GM21360 (cell line): ENCODE measurements around the gene ZNF548.
"Not testable (repeated sequence)": the region's sequence is repeated elsewhere in the genome, so short reads cannot be mapped to it uniquely, and the experiment has no call there.

Source experiments
- ATAC-seq: cut with Tn5 transposase; IDR thresholded peaks from one replicate; pipeline ENCODE4 v1.9.1; 2021; ENCODE audit warnings: mild to moderate bottlenecking, moderate library complexity; ENCODE audit not compliant: unreplicated experiment

Gene ZNF548

DNA sequence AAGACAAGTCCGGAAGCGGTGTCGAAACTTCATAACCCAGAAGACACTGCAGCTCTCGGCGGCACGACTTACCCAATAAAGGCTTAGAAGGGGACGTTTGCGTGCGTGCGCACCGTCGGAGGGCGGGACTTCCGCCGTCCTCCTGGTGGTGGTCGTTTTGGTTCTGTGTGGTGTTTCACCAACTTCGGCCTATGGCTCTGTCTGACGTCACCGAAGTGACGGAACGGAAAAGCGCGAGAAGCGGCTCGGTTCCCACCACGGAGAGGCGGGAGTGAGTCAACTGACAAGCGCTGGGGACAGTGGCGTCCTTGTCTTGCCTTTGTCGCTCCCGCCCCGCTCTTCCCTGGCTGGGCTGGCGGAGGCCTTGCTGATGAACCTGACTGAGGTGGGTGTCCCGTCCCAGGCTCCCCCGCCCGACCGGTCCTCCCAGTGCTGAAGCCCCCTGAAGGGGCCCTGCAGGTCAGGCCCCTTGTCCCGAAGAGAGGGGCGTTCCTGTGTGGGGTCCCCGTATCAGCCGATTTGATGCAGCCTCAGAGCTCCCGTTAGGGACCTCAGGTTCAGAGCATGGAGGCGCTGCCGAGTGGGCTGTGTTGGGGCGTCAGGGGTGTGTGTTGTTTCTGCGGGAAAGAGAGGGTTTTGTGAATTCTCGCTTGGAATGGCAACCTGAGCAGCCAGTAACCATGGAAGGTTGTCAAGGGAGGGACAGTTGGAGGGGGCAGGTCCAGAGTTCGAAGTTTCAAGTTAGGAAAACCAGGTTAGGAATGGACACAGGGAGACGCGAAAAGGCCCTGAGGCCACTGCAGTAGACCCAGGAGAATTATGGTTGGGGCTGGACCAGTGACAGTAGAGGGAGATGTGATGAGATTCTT, at the start of gene ZNF548:
Gene ZNF548, plus strand, starts transcription at position 125 of the 869 bp plus-strand sequence. Its CDS starts 246 bp downstream, at position 371.
- peak; percentile 96 for ATAC-seq

DNA sequence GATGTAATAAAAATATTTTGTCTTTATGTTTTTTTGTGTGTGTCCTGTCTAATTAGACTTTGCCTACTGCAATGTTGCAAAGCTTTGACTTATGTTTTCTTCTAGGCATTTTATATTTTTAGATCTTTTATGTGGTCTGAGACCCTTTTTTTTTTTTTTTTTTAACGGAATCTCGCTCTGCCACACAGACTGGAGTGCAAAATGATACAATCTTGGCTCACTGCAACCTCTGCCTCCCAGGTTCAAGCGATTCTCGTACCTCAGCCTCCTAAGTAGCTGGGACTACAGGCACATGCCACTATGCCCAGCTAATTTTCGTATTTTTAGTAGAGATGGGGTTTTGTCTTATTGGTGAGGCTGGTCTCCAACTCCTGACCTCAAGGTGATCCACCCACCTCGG, 47.1 kb upstream of the ZNF548 start:
- no peak for ATAC-seq

DNA sequence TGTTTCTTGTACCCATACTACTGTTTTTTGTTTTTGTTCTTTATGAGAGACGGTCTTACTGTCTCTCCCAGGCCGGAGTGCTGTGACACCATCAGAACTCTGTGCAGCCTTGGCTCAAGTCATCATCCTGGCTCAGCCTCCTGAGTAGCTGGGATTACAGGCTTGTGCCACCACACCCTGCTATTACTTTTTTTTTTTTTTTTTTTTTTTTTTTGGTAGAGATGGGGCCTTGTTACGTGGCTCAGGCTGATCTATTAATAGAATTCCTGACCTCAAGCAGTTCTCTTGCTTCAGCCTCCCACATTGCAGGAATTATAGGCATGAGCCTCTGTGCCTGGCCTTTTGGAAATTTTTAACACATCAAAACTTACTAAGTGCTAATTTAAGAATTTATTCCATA, 41.5 kb upstream of the ZNF548 start:
- no peak for ATAC-seq

DNA sequence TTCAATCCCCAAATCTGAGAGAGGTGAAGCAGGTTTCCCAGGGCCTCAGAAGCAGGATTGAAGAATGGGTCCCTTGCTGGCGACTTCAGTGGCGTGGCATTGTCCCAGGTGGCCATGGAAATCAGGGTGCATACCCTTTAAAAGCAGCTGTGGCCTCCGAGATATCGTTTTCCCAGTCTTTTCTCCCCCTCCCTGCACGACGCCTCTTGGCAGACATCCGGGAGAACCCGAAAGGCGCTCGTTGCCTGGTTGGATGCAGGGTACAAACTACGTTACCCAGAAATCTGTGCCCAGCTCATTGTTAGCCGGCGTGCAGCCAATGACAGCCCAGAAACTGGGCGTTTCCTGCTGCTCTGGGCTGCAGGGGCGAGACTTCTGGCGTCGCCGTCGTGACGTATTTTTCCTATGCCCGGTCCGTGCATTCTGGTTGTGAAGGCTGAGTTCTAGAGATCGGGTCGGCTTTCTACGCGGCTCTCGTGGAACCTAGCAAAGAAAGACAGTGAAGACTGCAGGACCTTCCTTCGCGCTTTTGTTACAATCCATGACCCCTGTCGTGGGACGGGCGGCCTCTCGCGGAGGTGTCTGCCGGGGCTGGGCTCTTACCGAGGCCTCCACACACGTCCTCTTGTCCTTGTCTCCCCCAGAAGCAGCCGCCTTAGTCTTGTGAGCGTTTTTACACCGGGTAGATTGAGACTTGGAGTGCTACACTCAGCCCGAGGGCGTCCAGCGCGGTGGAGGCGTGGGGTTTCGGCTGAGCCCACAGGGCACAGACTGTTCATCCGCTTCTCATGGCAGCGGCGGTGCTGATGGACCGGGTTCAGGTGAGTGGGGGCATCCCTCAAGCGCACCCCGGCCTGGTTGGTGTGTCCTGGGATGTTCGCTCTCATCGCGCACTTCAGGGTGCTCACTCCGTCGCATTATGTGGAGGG, 38.5 kb upstream of the ZNF548 start, which contains the start of gene ZNF304:
Gene ZNF304, plus strand, starts transcription at position 395 of the 929 bp plus-strand sequence. Its CDS starts 394 bp downstream, at position 789.
- ATAC-seq: peak; percentile 93

DNA sequence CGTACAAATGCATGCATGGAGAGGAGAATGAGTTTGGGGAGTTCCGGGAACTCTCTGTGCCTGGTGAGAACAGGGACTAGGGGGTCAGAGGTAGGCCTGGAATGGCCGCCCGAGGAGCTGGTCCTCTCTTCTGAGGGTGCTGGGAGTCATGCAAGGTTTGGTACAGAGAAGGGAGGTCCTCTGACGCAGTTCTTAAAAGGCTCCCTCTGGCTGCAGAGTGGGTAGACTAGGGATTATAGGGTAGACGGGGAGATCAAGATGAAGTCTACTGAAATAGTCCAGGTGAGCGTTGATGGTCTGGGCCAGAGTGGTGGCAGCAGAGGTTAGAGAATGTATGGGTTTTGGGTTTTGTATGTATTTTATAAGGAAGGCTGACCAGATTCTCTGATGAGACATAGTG, 37.8 kb upstream of the ZNF548 start:
- ATAC-seq: no peak

DNA sequence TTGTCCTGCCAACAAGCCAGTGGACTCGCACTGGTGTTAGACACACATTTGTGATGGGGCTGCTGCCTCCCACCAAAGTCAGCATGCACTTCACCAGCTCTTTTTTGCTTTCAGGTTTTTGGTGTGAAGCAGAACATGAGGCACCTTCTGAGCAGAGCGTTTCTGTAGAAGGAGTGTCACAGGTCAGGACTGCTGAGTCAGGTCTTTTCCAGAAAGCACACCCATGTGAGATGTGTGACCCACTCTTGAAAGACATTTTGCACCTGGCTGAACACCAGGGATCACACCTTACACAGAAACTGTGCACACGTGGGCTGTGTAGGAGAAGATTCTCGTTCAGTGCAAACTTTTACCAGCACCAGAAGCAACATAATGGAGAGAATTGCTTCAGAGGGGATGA, 33.7 kb upstream of the ZNF548 start:
- no peak for ATAC-seq

DNA sequence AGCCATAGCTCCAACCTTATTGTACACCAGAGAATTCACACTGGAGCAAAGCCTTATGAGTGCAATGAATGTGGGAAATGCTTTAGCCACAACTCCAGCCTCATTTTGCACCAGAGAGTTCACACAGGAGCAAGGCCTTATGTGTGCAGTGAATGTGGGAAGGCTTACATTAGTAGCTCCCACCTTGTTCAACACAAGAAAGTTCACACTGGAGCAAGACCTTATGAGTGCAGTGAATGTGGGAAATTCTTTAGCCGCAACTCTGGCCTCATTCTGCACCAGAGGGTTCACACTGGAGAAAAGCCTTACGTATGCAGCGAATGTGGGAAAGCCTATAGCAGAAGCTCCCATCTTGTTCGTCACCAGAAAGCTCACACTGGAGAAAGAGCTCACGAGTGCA, 32.2 kb upstream of the ZNF548 start:
- ATAC-seq: no peak

DNA sequence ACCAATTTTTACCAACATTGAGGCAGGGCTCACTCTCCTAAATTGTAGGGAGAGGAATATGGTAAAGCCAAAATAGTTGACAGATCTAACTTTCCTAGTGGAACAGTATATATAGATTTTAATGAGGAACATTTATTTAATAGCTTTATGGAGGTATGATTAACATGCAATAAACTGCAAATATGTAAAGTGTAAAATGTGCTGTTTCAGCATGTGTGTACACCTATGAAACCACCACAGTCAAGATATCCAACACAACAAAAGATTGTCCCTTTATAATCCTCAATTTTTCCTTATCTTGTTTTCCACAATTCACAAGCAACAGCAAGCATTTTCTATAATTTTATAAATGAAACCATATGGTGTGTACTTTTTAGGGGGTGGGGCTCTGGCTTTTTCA, 30.4 kb upstream of the ZNF548 start:
- no peak for ATAC-seq

DNA sequence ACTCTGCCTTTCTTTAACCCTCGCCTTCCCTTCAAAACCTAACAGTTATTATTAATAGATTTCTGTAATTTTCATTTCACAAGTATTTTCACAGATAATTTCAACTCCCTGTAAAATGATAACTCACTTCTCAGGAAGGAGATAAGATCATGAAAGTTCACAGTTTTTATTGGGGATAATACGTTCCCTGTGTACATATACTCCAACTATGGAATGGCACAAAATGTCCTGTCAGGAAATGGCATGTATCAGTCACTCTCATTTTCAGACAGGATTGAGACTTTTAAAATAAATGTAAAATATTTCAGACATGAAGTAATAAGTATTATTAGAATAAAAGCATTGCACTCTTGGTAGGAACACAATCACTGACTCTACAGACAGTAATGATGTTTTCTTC, 27.2 kb upstream of the ZNF548 start:
- ATAC-seq: no peak

DNA sequence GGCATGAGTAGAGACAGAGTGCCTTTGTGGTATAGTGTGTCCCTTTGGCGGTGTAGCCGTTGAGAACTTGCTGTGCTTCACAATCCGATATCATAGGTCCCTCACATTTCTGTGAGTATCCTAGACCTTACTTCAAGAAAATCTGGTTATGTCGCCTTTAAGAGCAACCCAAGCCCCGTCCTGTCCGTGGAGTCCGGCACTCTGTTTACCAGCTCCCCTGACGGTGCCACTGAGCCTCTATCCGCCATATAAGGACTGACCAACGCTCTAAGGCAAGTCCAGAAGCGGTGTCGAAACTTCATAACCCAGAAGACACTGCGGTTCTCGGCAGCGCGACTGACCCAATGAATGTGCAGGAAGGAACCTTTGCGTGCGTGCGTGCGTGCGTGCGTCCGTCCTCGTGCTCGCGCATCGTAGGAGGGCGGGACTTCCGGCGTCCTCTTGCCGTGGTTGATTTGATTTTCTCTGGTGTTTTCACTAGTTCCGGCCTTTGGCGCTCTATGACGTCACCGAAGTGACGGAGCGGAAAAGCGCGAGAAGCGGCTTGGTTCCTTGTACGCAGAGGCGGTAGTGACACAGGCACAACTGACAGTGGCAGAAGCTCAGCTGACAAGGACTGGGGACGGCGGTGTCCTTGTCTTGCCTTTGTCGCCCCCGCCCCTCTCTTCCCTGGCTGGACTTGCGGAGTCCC, 26.5 kb upstream of the ZNF548 start, which contains the start of the genes TRAPPC2B and ZNF547:
Gene TRAPPC2B, plus strand, starts transcription at position 555 of the 691 bp plus-strand sequence. CDS start 1,283 bp downstream, outside the sequence.
Gene ZNF547, plus strand, starts transcription at position 555 of the 691 bp plus-strand sequence. CDS start 5,005 bp downstream, outside the sequence.
- ATAC-seq: peak; percentile 93

DNA sequence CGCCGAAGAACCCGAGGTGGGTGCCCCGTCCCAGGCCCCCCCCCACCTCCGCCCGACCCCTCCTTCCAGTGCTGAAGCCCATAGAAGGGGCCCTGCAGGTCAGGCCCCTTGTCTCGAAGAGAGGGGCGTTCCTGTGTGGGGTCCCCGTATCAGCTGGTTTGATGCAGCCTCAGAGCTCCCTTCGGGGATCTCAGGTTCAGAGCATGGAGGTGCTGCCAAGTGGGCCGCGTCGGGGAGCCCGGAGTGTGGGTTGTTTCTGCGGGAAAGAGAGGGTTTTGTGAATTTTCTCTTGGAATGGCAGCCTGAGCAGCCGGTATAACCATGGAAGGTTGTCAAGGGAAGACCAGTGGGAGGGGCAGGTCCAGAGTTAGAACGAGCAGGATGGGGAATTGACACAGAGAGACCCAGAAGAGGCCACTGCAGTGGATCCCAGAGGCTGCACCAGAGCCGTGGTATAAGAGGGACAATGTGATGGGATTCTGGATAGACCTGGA, 25.9 kb upstream of the ZNF548 start:
- no peak for ATAC-seq

DNA sequence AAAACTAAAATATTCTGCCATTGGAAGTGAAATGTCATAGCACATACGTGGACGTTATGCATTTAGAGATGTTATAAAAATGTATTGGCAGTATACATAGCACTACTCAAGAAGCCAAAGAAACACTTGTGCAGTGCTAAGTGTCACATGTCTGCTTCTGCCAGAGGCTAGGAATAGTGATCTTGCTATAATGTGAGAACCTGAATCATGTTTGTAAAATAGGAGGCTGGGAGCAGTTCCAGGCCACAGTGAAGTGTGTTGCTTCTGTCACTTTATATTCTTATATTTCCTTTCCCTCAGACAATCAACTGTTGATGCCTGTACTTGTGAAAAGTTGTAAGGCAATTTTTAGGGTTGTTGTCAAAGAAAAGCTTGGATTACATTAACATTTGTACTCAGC, 22.9 kb upstream of the ZNF548 start:
- ATAC-seq: no peak

DNA sequence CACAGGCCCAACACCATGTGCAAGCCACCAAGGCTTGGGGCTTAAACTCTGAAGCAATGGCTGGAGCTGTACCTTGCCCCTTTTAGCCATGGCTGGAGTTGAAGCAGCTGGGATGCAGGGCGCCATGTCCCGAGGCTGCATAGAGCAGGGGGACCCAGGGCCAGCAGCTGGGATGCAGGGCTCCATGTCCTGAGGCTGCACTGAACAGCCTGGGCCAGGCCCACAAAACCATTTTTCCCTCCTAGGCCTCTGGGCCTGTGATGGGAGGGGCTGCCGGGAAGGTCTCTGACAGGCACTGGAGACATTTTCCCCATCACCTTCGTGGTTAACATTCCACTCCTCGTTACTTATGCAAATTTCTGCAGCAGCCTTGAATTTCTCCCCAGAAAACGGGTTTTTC, 15.5 kb upstream of the ZNF548 start:
- no peak for ATAC-seq

DNA sequence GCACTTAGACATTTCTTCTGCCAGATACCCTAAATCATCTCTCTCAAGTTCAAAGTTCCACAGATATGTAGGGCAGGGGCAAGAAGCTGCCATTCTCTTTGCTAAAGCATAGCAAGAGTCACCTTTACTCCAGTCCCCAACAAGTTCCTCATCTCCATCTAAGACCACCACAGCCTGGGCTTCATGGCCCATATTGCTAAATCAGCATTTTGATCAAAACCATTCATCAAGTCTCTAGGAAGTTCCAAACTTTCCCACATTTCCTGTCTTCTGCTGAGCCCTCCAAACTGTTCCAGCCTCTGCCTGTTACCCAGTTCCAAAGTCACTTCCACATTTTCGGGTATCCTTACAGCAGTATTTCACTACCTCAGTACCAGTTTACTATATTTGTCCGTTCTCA, 15.0 kb upstream of the ZNF548 start:
- ATAC-seq: not testable (repeated sequence)

DNA sequence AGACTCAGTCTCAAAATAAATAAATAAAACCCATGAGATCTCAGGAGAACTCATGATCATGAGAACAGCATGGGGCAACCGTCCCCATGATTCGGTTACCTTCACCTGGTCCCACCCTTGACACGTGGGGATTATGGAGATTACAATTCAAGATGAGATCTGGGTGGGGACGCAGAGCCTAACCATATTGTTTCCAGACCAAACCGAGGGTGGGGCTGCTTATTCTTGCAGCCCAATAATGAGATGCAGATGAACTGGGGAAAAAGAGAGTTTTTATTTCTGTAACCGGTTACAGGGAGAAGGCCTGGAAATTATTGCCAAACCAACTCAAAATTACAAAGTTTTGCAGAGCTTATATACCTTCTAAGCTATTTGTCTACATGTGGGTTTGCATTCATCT, 13.5 kb upstream of the ZNF548 start:
- ATAC-seq: no peak

DNA sequence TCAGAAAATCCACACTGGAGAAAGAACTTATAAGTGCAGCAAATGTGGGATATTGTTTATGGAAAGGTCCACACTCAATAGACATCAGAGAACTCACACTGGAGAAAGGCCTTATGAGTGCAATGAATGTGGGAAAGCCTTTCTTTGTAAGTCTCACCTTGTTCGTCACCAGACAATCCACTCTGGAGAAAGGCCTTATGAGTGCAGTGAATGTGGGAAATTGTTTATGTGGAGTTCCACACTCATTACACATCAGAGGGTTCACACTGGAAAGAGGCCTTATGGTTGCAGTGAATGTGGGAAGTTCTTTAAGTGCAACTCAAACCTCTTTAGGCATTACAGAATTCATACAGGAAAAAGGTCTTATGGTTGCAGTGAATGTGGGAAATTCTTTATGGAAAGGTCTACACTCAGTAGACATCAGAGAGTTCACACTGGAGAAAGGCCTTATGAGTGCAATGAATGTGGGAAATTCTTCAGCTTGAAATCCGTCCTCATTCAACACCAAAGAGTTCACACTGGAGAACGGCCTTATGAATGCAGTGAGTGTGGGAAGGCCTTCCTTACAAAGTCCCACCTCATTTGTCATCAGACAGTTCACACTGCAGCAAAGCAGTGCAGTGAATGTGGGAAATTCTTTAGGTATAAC, 12.0 kb upstream of the ZNF548 start:
- no peak for ATAC-seq

DNA sequence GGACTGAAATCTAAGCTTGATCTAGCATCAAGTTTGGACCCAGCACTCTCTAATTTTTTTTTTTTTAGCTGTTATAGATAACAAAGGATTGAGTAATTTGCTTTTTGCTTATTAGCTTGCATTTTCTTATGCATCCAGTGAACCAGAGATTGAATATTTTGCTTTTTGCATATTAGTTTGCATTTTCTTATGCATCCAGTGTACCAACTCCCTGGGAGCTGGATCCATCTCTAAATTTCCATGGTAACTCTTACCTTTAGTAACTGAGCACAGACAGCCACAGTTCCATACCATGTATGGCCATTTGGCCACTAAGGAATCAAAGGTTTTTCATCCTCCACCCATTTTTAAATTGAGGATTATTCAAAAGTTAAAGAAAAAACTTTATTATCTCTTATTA, 8.7 kb upstream of the ZNF548 start:
- ATAC-seq: no peak

DNA sequence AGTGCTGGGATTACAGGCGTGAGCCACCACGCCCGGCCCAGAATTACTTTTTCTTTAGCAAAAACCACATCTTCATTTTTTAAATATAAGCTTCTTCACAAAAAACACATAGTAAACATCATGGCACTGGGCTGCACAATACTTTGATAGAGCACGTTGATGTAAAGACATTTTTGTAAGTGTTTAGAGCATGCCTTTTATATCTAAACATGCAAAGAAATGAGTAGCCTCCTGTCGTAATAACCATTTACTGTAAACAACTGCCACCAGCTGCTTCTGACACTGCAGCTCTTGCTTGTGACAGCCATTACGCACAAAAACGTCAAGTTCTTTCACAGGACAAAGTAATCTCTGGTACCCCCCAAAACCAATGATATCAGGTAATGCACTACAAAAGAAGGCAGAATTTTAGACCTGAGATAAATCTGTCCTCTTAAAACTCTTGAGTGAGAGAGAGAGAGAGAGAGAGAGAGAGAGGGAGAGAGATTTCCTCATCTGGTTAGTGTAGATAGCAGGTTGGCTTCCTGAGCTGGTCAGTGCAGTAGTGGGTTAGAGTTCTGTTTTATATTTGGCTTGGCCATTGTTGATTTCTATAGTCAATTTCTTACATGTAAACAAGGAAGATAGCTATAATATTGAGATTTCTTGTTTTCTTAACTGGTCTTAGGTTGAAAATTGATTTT, 6.7 kb upstream of the ZNF548 start:
- ATAC-seq: no peak

DNA sequence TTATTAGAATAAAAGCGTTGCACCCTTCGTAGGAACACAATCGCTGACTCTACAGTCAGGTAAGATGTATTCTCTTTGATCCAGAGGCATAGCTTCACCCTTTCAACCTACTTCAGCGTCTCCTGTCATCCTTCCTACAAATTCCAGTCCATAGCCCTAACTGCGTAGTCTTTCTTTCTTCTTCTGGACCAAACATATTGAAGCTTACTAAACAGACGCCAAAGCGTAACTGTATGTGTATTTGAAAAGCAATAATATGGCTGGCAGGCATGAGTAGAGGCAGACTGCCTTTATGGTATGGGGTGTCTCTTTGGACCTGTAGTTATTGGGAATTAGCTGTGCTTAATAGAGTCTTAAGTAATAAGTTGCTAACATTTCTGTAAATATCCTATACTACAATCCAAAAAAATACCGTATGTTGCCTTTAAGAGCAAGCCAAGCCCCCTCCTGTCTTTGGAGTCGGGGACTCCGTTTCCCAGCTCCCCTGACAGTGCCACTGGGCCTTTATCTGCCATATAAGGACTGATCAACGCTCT, 392 bp upstream of the ZNF548 start:
- ATAC-seq: no peak
